22Rv1 (cell line): ENCODE data around the gene PITPNM1.

ENCODE experiments used
- ZFX ChIP-seq: fragments of 450-650 bp; IDR thresholded peaks from 2 replicates; pipeline ENCODE4 v1.6.1; 2017; ENCODE audit warnings: antibody characterized with exemption, borderline replicate concordance
- TF ChIP-seq, protein P1 (sequence below): fragments of 450-650 bp; IDR thresholded peaks from 2 replicates; pipeline ENCODE4 v1.5.1; 2017; ENCODE audit warnings: mild to moderate bottlenecking

DNA sequence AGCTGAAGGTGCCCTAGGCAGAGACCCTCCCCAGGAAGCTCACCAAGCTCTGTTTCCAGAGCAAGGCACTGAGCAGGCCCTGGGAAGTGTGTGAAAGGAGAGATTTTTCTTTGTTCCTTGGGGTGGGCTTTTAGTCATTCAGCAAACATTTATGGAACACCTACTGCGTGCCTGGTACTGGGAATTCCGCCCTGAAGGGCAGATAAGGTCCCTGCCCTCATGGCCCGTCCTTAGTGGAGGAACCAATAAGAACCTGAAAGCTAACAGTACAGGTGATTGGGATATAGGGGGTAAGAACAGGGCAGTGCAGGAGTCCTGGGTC, 40.0 kb downstream of the PITPNM1 start:
- TF ChIP-seq, protein P1, sequence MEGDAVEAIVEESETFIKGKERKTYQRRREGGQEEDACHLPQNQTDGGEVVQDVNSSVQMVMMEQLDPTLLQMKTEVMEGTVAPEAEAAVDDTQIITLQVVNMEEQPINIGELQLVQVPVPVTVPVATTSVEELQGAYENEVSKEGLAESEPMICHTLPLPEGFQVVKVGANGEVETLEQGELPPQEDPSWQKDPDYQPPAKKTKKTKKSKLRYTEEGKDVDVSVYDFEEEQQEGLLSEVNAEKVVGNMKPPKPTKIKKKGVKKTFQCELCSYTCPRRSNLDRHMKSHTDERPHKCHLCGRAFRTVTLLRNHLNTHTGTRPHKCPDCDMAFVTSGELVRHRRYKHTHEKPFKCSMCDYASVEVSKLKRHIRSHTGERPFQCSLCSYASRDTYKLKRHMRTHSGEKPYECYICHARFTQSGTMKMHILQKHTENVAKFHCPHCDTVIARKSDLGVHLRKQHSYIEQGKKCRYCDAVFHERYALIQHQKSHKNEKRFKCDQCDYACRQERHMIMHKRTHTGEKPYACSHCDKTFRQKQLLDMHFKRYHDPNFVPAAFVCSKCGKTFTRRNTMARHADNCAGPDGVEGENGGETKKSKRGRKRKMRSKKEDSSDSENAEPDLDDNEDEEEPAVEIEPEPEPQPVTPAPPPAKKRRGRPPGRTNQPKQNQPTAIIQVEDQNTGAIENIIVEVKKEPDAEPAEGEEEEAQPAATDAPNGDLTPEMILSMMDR = no peak
- TF ChIP-seq ZFX = no peak
